Ovary (tissue), 3 donors: ENCODE measurements around the gene HPCAL1.

Experiments
- CTCF ChIP-seq, 3 donors: fragments of 450-650 bp in 2 of 3; fragments of 200-600 bp in 1 of 3; IDR thresholded peaks; one replicate each; pipeline versions ENCODE4 v1.5.1 to v1.8.0; 2016 to 2022; ENCODE audit warnings: antibody characterized with exemption in 3 of 3, mild to moderate bottlenecking in 1 of 3
- EP300 ChIP-seq: sonication (generic); formaldehyde crosslinking; IDR thresholded peaks from one replicate; pipeline ENCODE4 v1.6.1; 2017; ENCODE audit warnings: antibody characterized with exemption
- POLR2A ChIP-seq: fragments of 450-650 bp; IDR thresholded peaks from one replicate; pipeline ENCODE4 v1.6.1; 2017; ENCODE audit warnings: antibody characterized with exemption, mild to moderate bottlenecking, moderate library complexity
- donor health status: DM: no; HTN: no; CAD: no.

DNA sequence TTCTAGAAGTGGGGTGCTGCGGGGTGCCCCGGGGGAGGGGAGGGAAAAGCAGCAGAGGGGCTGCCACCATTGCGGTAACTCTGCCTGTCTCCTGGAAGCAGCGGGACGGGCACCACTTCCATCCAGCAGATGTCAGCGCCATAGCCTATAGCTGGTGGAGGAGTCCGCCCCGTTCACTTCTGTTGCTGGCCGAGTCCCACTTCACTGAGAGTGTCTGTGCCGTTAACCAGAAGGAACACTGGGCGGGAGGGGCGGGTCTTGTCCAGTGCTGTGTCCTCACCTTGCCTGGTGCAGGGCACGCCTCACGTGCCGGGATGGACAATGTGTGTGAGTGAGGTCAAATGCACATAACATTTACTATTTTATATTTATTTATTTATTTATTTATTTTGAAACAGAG, 164.7 kb downstream of the HPCAL1 start:
- TF ChIP-seq EP300: no peak
- TF ChIP-seq POLR2A: no peak
- TF ChIP-seq CTCF (IDR thresholded peaks at IDR 0.05): no peak
